HG03103 (cell line): ENCODE results near the gene ELP2.
"Not testable (repeated sequence)": the region's sequence is repeated elsewhere in the genome, so short reads cannot be mapped to it uniquely, and the experiment has no call there.

Experiments
- ATAC-seq: cut with Tn5 transposase; IDR thresholded peaks from one replicate; pipeline ENCODE4 v1.9.1; 2021; ENCODE audit warnings: low read depth; ENCODE audit not compliant: unreplicated experiment

The ELP2 gene

GRCh38 chr18:36155851-36156757, 26.4 kb downstream of the ELP2 start:
- no peak for ATAC-seq

DNA sequence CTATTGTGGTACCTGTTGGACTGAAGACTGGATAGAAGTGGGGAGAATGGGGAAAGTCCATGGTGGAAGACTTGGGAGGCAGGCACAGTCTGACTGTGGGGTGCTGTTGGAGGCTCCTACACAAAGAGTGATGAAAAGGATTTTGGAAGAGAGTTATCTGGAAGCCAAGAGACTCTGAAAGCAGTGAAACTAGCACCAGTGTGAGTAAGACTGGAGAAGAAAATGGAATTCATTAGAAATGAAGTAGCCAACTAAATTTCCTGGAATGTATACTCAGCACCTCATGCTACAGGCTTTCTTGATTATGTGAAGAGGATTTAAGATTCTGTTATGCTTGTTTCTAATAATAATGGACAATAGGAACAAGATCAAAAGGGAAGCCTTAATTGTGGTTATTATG, 27.7 kb downstream of the ELP2 start:
- no peak for ATAC-seq

- no peak for ATAC-seq
Observed at GRCh38 chr18:36158266-36158867, 28.7 kb downstream of the ELP2 start.

DNA sequence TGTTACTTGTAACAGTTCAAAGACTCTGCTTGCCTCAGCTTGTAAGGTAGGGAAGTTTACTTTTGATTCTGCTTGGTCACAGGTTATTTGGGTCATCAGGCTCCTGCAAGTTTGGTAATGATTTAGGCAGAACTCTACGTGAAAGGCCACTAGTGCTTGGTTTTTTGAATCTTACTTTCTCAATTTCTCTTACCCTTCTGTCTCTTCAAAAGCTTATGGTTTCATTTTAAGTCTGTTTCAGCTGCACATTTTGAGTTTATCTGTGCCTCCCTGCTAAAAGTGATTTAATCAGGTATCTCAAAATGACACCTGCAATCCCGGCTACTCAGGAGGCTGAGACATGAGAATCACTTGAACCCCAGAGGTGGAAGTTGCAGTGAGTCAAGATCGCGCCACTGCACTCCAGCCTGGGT, 31.3 kb downstream of the ELP2 start:
- ATAC-seq: no peak

GRCh38 chr18:36162981-36163380, 33.3 kb downstream of the ELP2 start:
- no peak for ATAC-seq

- no peak for ATAC-seq
Observed at GRCh38 chr18:36167692-36168218, 38.1 kb downstream of the ELP2 start.

GRCh38 chr18:36168296-36168695, 38.6 kb downstream of the ELP2 start:
- ATAC-seq: not testable (repeated sequence)

GRCh38 chr18:36169938-36170337, 40.2 kb downstream of the ELP2 start:
- ATAC-seq: no peak

DNA sequence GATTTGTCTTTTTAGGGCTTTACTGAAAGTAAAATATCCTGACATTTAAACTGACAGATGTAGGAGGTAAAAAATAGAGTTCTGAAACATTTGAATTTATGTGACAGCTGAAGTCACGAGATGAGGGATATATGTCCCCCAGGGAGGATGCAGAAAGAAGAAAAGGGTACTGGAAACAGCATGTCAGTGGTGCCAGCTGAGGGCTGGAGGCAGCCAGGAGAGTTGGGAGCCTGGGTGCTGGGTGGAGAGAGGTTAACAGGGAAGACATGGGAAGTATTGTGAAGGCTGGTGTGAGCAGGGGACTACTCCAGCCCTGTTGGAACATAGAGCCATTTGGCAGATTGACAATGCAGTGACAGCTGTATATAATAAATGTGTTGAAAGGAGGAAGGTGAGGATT, 45.8 kb downstream of the ELP2 start:
- no peak for ATAC-seq

DNA sequence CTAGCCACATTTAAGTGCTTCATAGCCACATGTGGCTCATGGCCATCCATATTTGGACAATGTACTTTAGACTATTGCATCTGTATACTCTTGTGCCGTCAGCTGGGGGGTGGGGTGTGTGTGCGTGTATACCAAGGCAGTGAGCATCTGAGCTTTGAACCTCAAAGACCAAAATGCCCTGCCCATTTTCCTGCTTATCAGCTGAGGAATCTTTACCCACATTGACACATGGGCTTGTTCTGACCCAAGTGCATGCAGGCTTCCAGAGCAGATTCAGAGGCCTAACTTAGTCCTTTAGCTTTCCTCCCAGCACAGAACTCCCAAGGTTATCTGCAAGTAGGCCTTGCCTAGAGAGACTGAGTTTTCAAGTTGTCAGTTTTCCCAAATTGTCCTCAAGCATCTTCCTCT, 46.5 kb downstream of the ELP2 start:
- ATAC-seq: no peak

DNA sequence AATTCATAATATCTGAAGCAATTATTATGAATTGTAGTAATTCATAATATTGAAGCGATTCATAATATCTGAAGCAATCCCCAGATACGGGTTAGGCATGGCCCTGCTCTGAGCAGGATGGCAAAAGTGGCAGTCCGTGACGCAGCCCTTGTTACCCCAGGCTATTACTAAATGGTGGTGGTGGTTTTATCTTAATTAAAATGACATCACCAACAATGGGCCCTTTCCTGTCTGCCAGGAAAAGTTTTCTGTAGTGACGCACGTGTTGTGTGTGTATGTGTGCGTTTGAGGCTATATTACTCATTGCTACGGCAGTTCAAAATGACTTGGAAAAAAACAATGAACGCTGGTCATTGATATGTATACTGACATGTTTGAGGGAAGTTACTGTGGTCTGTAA, 47.0 kb downstream of the ELP2 start:
- ATAC-seq: no peak

DNA sequence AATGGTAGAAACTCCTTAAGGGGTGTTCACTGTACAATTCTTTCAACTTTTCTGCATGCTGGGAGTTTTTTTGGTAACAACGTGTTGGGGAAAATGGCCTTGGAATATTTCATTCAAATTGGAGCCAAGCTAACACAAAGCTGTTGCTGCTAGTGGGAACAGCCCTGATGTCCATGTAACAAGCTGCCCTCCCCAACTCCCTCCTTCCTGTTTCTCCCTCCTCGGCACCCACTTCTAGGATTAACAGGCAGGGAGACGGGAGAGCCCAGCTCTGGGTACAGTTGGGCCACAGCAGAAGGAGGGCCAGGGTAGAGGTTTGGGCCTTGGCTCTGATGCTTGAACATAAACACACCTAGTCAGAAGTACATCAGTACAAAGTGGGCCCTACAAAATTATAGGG, 48.2 kb downstream of the ELP2 start:
- ATAC-seq: no peak

- no peak for ATAC-seq
Observed at GRCh38 chr18:36179562-36180355, 50.1 kb downstream of the ELP2 start.

DNA sequence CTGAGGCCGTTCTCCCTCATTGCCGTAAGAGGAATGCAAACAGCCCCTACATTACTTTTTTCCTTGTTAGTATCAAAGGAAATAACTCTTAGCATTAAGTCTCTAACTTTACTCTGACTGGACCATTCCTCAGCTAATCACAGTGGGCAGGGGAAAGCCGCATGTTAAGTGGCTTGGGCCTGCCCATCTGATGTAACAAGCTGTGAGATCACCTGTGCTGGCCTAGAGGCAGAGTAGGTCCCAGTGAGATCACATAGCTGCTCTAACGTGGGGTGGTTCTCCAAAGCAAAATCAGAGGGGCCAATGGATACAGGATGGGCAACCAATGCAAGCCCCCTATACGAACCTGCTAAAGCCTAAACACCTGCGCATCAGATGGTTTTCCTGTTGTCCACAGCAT, 51.7 kb downstream of the ELP2 start:
- no peak for ATAC-seq

GRCh38 chr18:36181898-36182506, 52.3 kb downstream of the ELP2 start:
- ATAC-seq: no peak

DNA sequence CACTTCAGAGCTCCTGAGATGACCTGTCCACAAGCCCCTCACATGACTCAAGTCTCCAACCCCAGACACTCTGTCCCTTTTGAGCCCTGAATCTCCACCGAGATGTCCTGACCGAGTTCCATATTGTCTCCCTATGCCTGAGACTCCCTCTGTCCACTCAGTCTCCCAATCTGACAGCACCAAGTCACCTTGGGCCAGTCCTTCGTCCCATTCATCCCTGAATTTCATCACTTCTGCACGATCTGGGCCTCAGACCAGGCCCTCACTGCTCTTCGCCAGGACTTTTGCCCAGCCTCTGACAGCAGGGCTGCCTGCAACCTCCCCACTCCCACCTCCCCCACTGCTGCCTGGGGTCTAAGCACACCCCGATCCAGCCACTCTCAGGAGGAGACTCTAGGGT, 53.3 kb downstream of the ELP2 start:
- no peak for ATAC-seq

- no peak for ATAC-seq
Observed at GRCh38 chr18:36183987-36184386, 54.3 kb downstream of the ELP2 start.

DNA sequence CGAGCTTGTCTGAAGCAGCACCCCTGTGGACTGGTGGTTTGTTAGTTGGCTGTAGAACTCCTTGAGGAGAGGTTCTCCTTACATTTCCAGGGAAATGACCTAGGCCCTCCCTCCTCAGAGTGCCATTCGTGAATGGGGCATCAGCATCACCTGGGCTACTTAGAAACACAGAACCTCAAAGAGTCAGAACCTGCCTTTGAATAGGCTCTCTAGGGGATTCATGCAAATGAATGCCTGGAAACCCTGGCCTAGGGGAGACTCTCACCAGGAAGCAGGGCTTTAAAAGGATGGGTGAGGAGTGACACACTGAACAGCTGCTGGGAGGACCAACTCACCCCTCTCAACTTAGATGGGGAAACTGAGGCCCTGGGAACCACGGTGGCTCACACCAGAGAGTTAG, 55.5 kb downstream of the ELP2 start:
- no peak for ATAC-seq

- no peak for ATAC-seq
Observed at GRCh38 chr18:36185901-36186460, 56.3 kb downstream of the ELP2 start.

- ATAC-seq: no peak
Observed at GRCh38 chr18:36186461-36187192, 56.9 kb downstream of the ELP2 start.
